ENCODE measurements around the gene PTGER4.
"Not testable (repeated sequence)": the region's sequence is repeated elsewhere in the genome, so short reads cannot be mapped to it uniquely, and the experiment has no call there.

PTGER4 gene

GRCh38 chr5:40679913-40680681, at the start of gene PTGER4:
Gene PTGER4, plus strand, starts transcription at chr5:40679915. Its CDS starts 1,079 bp downstream, at chr5:40680994.
- no peak for DNase-seq

- DNase-seq: no peak
Measured at GRCh38 chr5:40630126-40630525, 49.6 kb upstream of the PTGER4 start.

GRCh38 chr5:40631236-40631635, 48.5 kb upstream of the PTGER4 start:
- no peak for DNase-seq

GRCh38 chr5:40634154-40634553, 45.6 kb upstream of the PTGER4 start:
- no peak for DNase-seq

- no peak for DNase-seq
Measured at GRCh38 chr5:40634593-40634992, 45.1 kb upstream of the PTGER4 start.

- DNase-seq: not testable (repeated sequence)
Measured at GRCh38 chr5:40639531-40639930, 40.2 kb upstream of the PTGER4 start.

- no peak for DNase-seq
Measured at GRCh38 chr5:40646266-40646665, 33.4 kb upstream of the PTGER4 start.

- DNase-seq: no peak
Measured at GRCh38 chr5:40648150-40648549, 31.6 kb upstream of the PTGER4 start.

GRCh38 chr5:40649463-40650030, 30.2 kb upstream of the PTGER4 start:
- DNase-seq: no peak

GRCh38 chr5:40651201-40651600, 28.5 kb upstream of the PTGER4 start:
- DNase-seq: no peak

GRCh38 chr5:40652441-40653220, 27.1 kb upstream of the PTGER4 start:
- DNase-seq: no peak

GRCh38 chr5:40653221-40654022, 26.3 kb upstream of the PTGER4 start:
- DNase-seq: no peak

- DNase-seq: no peak
Measured at GRCh38 chr5:40654377-40654991, 25.2 kb upstream of the PTGER4 start.

GRCh38 chr5:40655138-40655537, 24.6 kb upstream of the PTGER4 start:
- DNase-seq: no peak

- DNase-seq: not testable (repeated sequence)
Measured at GRCh38 chr5:40656091-40656490, 23.6 kb upstream of the PTGER4 start.

GRCh38 chr5:40656766-40657165, 22.9 kb upstream of the PTGER4 start:
- no peak for DNase-seq

GRCh38 chr5:40660751-40661150, 19.0 kb upstream of the PTGER4 start:
- DNase-seq: no peak

GRCh38 chr5:40665635-40666298, 13.9 kb upstream of the PTGER4 start:
- no peak for DNase-seq

GRCh38 chr5:40666657-40667056, 13.1 kb upstream of the PTGER4 start:
- no peak for DNase-seq

- no peak for DNase-seq
Measured at GRCh38 chr5:40667161-40667663, 12.5 kb upstream of the PTGER4 start.

- no peak for DNase-seq
Measured at GRCh38 chr5:40669606-40670390, 9.9 kb upstream of the PTGER4 start.
